ENCODE measurements around the gene MIPOL1.
"Not testable (repeated sequence)": the region's sequence is repeated elsewhere in the genome, so short reads cannot be mapped to it uniquely, and the experiment has no call there.

MIPOL1 gene

DNA sequence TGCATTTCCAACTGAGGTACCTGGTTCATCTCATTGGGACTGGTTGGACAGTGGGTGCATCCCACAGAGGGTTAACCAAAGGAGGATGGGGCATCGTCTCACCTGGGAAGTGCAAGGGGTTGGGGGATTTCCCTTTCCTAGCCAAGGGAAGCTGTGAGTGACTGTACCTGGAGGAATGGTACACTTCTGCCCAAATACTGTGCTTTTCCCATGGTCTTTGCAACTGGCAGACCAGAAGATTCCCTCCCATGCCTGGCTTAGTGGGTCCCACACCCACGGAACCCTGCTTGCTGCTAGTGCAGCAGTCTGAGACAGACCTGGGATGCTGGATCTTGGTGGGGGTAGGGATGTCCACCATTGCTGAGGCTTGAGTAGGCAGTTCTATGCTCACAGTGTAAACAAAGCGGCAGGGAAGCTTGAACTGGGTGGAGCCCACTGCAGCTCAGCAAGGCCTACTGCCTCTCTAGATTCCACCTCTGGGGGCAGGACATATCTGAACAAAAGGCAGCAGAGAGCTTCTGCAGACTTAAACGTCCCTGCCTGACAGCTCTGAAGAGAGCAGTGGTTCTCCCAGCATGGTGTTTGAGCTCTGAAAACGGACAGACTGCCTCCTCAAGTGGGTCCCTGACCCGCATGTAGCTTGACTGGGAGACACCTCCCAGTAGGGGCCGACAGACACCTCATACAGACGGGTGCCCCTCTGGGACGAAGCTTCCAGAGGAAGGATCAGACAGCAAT is 9.7 kb upstream of the MIPOL1 start:
- DNase-seq: not testable (repeated sequence)

DNA sequence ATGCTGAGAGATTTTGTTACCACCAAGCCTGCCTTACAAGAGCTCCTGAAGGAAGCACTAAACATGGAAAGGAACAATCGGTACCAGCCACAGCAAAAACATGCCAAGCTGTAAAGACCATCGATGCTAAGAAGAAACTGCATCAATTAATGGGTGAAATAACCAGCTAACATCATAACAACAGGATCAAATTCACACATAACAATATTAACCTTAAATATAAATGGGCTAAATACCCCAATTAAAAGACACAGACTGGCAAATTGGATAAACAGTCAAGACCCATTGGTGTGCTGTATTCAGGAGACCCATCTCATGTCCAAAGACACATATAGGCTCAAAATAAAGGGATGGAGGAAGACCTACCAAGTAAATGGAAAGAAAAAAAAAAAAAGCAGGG is 8.0 kb upstream of the MIPOL1 start:
- not testable (repeated sequence) for DNase-seq

DNA sequence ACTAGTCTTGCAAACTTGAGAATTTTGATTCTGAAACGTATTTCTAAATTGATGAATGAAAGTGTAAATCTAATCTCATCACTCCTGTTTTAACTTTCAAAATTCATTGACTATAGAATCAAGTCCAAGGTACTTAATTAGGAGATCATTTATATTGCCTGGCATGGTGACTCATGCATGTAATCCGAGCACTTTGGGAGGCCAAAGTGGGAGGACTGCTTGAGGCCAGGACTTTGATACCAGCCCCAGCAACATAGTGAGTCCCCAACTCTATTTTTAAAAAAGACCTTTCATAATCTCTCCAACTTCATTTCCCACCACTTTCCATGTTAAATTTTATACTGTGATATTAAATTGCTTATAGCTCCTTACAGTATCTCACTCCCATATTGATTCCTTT is 3.0 kb upstream of the MIPOL1 start:
- DNase-seq: no peak

DNA sequence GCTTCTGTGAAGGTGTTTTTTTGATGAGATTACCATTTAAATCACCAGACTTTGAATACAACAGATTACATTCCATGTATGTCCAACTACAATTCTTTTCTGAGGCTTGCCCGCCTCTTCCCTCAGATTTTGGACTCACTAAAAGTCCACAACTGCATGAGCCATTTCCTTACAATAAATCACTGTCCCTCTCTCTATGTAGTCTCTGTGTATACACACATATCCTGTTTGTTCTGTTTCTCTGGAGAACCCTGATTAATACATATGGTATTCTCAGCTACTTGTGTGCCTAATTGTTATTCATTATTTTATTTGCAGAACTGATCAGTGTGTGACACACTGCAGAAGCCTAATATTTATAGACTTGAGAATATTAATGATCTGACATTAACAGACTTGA is 2.4 kb upstream of the MIPOL1 start:
- no peak for DNase-seq

DNA sequence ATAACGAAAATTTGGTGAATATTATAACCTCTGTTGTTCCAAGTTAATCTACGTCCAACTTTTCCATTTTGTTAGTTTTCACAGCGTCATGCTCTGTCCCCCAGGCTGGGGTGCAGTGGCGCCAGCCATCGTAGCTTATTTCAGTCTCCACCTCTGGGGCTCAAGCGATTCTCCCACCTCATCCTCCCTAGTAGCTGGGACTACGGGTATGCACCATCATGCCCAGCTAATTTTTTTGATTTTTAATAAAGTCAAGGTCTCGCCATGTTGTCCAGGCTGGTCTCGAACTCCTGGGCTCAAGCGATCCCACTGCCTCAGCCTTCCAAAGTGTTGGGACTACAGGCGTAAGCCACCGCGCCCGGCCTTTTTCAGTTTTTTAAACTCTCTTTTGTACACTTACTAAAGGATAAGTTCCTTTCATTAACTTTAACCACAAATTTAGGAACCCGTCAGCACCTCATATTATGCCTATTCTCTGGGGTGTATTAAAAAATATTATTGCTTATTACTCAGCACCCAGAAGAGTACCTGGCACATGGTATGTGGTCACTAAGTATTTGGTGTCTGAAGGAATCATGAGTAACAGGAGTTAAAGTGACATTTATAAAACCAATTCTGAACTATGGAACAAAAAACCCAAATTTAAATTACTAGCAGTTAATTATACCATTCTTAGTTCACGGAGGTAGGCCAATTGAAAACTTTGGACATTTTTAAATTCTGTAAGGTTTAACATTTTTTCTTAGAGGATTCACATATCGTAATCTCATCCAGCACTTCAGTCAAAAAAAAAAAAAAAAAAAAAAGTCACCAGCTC is 925 bp upstream of the MIPOL1 start:
- no peak for DNase-seq

DNA sequence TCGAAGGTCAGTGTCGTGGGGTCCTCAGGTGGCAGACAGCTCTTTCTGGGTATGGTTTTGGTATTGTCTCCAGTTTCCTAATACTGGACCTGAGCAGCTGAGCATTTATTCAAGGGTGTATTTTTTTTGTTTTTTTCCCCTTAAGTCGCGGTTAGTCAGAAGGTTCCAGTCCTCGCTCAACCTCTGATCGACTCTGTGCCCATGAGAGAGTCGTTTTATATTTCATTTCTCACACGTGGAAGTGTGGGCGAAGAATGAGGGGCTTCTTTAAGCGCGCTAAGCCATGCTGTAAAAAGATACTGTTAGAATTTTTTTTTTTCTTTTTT is 499 bp downstream of the MIPOL1 start:
- no peak for DNase-seq

DNA sequence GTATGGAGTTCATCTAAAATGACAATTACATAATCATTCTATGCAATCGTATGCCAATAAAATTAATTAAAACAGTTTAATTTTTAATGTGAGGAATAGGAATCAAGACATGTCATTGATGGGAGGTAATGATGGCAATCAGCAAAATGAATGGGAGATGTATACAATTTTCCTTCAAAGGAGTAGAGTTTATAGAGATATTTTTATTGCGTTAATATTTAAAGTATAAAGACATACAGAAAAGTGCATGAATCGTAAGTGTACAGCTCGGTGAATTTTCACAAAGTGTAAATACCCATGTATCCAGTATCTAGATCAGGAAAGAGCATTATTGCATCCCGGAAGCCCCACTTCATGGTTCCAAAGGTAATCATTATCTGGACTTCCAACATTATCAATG is 1.2 kb downstream of the MIPOL1 start:
- DNase-seq: no peak

DNA sequence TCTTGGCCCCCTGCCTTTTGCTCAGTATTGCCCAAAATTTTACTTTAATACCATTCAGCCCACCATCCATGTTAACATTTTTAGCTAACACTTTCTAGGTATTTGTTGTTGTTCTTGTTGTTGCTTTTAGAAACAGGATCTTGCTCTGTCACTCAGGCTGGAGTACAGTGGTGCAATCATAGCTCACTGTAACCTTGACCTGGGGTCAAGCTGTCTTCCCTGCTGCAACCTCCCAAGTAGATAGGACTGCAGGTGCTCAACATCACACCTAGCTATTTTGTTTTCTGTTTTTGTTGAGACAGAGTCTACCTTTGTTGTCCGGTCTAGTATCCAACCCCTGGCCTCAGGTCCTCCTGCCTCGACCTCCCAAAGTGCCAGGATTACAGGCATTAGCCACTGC is 4.0 kb downstream of the MIPOL1 start:
- no peak for DNase-seq

DNA sequence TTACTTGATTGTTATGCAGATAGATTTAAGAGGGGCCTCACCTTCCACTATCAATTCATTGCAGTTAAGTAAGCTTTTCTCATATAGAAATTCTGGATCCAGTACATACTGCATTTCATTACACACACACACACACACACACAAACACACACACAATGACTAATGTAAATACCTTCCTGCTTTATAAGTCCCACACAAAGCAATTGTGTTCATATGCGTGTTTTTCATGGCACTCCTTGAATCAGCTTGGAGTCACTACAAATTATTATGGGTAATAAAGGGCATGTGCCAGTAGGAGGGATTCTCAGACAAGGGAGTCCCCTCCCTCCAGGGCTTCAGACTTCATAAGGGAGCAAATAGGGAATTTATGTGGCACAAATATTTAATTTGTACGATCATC is 4.5 kb downstream of the MIPOL1 start:
- DNase-seq: no peak

DNA sequence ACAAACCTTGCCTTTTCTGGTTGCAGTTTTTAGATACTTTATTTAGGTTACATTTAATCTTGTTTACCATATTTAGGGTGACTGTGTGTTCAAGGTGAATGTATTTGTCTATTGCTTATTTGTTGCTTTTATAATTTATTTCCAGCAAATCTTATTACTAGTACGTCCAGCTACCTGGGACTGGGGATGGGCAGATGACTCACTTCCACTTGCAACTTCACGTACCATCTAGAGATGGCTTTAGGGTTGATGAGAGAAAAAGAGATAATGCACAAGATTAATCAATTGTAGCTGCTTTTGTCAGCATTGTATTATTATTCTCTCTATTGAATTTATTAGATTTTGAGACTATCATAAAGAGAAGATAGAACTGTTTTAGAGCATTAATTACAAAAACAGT is 5.1 kb downstream of the MIPOL1 start:
- DNase-seq: no peak

DNA sequence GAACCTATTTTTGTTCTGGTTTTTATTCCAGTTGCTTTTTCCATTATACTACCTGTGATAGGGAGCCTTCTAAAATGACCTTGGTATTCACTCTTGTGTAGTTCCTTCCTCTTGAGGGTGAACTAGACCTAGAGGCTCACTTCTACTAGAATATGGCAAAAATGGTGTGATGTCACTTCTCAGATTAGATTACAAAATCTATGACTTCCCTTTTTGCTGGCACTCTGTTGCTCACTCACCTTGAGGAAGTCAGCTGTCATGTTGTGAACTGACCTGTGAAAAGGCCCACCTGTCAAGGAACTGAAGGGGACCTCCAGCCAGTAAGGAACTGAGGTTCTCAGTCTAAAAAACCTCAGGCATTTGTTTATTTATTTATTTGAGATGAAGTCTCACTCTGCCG is 5.7 kb downstream of the MIPOL1 start:
- DNase-seq: no peak

DNA sequence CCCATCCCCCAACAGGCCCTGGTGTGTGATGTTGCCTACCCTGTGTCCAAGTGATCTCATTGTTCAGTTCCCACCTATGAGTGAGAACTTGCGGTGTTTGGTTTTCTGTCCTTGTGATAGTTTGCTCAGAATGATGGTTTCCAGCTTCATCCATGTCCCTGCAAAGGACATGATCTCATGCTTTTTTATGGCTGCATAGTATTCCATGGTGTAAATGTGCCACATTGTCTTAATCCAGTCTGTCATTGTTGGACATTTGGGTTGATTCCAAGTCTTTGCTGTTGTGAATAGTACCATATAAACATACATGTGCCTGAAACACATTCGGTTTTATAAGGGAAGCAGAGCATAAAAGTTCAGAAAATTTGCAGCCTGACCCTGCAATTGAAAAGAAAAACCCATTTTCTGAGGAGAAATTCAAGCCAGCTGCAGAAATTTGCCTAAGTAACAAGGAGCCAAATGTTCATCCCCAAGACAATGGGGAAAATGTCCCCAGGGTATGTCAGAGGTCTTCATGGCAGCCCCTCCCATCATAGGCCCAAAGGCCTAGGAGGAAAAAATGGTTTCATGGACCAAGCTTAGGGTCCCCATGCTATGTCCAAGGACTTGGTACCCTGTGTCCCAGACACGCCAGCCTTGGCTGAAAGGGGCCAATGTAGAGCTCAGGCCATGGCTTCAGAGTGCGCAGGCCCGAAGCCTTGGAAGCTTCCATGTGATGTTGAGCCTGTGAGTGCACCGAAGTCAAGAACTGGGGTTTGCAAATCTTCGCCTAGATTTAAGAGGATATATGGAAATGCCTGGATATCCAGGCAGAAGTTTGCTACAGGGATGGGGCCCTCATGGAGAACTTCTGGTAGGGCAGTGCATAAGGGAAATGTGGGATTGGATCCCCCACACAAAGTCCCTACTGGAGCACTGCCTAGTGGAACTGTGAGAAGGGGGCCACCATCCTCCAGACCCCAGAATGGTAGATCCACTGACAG is 8.2 kb downstream of the MIPOL1 start:
- not testable (repeated sequence) for DNase-seq

DNA sequence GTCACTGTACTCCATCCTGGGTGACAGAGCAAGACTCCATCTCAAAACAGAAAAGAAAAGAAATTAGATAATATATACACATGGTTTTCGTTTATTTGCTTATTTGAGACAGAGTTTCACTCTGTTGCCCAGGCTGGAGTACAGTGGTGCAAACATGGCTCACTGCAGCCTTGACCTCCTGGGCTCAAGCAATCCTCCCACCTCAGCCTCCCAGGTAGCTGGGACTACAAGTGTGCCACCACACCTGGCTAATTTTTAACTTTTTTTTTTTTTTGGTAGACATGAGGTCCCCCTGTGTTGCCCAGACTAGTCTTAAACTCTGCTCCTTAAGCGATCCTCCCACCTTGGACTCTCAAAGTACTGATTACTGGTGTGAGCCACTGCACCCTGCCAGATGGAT is 11.9 kb downstream of the MIPOL1 start:
- DNase-seq: not testable (repeated sequence)

DNA sequence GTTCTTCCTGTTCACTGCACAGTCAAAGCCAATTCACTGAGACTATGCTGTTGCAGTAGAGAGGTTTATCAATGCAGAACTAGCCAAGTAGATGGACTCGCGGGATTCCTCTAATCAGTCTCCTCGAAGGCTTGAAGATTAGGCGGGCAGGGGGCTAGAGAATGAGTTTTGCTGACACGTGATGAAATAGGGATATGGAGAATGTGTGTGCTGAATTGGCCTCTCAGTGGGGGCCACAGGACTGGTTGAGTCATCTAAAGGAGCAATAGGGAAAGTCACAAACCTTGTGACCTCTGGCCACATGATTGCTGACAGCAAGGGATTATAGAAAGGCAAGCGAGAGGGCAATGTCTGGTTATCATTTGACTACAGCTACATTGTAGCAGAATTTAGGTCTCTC is 12.7 kb downstream of the MIPOL1 start:
- no peak for DNase-seq

DNA sequence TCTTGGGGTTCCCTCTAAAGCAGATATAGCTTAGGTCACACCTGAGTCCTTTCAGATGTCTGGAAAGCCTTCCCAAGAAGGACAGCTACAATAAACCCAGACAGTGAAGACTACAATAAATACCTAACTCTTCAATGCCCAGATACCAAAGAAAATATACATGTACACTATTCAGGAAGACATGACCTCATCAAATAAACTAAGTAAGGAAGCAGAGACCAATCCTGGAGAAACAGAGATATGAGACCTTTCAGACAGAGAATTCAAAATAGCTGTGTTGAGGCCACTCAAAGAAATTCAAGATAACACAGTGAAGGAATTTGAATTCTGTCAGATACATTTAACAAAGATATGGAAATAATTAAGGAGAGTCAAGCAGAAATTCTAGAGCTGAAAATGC is 15.3 kb downstream of the MIPOL1 start:
- no peak for DNase-seq

DNA sequence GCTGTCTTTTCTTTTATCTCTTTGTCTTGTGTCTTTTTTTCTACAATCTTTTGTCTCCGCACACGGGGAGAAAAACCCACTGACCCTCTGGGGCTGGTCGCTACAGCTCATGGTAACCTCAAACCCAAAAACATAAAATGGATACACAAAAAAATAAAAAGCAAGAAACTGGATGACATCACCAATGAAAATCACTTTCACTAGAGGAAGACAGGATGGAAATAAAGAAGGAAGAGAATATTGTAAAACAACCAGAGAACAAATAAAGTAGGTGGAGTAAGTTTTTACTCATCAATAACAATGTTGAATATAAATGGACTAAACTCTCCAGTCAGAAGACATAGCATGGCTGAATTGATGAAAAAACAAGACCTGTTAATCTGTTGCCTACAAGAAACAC is 17.6 kb downstream of the MIPOL1 start:
- no peak for DNase-seq

DNA sequence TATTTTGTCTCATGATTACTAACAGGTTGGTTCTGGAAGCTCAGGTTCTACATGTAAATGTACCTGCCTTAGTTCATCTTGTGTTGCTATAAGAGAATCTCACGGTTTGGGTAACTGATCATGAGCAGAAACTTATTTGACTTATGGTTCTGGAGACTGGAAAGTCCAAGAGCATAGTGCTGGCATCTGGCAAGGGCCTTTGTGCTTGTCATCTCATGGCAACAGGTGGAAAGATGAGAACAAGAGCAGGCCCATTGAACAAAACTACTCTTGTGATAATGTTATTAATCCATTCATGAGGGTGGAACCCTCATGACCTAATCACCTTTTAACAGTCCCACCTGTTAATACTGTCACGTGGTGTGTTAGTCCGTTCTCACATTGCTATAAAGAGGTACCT is 23.3 kb downstream of the MIPOL1 start:
- no peak for DNase-seq

DNA sequence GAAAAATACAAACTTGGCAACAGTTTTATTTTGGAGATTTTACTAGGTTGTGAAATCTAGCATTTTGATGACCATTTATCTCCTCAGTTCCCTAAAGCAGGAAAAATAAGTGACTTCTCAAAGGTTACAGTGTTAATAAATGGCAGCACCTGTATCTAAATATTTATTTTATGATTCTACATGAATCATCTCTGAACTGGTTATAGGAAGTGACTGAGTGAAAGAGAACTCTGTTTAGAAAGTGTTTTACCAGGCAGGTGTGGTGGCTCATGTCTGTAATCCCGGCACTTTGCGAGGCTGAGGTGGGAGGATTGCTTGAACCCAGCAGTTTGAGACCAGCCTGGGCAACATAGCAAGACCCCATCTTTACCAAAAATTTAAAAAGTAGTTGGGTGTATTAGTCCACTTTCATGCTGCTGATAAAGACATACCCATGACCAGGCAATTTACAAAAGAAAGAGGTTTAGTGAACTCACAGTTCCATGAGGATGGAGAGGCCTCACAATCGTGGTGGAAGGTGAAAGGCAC is 26.3 kb downstream of the MIPOL1 start:
- no peak for DNase-seq

DNA sequence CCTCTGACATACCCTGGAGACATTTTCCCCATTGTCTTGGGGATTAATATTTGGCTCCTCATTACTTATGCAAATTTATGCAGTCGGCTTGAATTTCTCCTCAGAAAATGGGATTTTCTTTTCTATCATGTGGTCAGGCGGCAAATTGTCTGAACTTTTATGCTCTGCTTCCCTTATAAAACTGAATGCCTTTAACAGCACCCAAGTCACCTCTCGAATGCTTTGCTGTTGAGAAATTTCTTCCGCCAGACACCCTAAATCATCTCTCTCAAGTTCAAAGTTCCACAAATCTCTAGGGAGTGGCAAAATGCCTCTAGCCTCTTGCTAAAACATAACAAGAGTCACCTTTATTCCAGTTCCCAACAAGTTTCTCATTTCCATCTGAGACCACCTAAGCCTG is 27.9 kb downstream of the MIPOL1 start:
- DNase-seq: not testable (repeated sequence)

DNA sequence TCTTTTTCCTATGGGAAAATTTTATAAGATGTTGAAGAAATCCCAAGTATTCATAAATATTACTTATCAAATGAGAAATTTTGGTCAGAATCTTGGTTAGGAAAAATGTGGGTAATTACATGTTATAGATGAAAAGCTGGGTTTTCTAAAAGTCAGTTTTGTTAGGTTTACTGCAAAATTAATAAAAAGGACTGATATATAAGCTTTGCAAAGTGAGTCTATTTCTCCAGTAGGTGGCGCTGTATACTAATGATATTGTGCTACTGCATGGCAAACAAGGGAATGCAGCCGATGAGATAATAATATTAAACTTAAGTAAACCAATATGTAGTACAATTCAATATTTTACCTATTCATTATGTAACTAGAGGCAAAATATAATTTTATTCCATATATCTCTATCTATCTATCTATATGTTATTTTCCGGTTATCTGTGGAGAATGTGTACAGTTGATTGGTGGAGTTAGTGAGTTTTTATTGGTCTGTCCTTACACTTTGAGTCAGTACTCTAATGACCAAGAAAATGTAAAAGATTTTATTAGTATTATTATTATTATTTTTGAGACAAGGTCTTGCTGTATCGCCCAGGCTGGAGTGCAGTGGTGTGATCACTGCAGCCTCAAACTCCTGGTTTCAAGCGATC is 32.9 kb downstream of the MIPOL1 start:
- DNase-seq: peak; percentile 46

DNA sequence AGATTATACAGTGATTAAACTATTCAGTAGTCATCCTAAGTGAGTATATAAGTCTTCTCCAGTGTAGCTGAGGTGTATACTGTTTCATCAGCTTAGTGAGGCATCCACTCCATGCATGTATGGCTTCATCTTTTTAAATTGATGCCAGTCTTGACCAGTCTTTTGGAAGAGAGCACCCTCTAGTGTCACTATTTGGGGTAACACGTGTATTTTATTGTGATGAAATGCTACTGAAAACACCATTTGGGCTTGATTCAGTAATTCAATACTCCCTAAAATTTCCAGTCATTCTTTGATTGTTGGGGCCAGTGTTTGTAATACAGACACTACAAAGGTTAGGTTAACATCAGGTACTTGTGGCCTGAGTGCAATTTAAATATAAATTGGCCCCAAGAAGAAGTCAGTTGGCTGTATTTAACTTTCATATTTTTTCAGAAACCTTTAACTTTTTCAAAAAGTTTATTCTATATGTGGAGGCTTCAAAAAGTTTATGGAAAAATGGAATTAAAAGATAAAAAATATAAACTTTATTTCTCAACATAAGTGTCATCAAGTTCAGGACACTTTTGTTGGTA is 35.3 kb downstream of the MIPOL1 start:
- peak; percentile 4 for DNase-seq

DNA sequence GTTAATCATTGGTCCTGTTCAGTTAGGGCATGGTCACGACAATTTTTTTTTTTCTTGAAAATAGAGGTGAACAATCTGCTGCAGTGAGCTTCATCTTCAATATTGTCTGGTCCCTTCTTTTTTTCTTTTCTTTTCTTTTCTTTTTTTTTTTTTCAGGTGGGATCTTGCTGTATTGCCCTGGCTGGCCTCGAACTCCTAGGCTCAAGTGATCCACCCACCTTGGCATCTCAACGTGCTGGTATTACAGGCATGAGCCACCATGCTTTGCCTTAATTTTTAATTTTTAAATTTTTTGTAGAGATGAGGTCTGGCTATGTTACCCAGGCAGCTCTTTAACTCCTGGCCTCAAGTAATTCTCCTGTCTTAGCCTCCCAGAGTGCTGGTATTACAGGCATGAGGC is 36.5 kb downstream of the MIPOL1 start:
- no peak for DNase-seq
